NCI-H446 (cell line): ENCODE data around the gene ZZZ3.
"Not testable (repeated sequence)": the region's sequence is repeated elsewhere in the genome, so short reads cannot be mapped to it uniquely, and the experiment has no call there.

Source experiments
- DNase-seq, 2 experiments: peaks; one replicate each; lab custom pipeline; 2025; lab: John Stamatoyannopoulos, UW

Gene ZZZ3

GRCh38 chr1:77682460-77683159 is at the start of gene ZZZ3:
TSS of gene ZZZ3 (minus strand) at chr1:77682658. CDS start at chr1:77633354, 49,304 bp downstream.
- peak; percentile 98 to 99 for DNase-seq

GRCh38 chr1:77732090-77732489 is 49.6 kb upstream of the ZZZ3 start:
- no peak for DNase-seq

DNA sequence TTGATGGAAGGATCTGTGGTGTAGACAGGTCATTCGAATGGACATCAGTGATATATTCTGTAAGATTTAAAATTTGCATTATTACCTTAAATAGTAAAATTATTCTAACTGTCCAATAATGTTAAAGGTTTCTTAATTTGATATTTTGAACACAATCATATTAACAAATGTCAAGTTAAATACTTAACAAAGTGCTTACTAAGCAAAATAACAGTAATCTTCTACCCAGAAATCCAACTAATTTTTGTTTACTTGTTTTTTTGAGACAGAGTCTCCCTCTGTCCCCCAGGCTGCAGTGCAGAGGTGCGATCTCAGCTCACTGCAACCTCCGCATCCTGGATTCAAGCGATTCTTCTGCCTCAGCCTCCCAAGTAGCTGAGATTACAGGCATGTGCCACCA is 43.2 kb upstream of the ZZZ3 start:
- no peak for DNase-seq

DNA sequence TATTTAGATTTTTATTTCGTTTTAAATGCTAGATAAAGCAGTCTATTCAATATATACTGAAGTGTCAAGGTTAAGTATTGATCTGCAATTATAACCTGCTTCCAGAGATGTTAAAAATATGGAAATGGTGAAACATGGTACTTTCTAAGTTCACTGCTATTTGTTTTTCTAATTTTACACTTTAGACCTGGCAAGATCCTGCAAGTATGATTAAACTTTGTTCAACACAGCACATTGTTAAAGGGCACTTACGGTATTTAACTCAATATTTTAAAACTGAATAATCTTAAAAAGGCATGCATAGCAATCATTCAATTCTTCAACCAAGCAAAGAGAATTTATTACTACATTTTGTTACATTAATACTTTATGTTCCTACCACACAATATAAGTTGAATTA is 35.7 kb upstream of the ZZZ3 start:
- DNase-seq, result no peak

- DNase-seq, result no peak
Observed at GRCh38 chr1:77716065-77716464, 33.6 kb upstream of the ZZZ3 start.

GRCh38 chr1:77709727-77710126 is 27.3 kb upstream of the ZZZ3 start:
- DNase-seq, result no peak

GRCh38 chr1:77706321-77706720 is 23.9 kb upstream of the ZZZ3 start:
- no peak for DNase-seq

DNA sequence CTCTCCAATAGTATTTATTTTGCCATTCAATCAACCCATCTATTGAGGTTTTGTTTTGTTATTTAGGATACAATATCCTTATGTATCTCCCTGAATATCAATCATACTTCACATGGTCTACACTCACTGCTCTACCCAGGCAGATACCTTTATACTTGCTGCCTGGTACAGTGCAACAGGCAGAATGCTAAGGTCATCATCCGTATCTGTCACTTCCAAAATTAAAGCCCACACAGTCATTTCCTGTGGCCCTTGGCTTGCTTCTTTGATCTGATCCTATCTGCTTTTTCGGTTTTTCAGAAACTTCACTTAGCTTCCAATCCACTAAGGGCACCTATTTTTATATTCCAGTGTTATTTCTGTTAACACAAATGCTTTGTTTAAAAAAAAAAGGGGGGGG is 22.3 kb upstream of the ZZZ3 start:
- no peak for DNase-seq

GRCh38 chr1:77699673-77700072 is 17.2 kb upstream of the ZZZ3 start:
- DNase-seq, result not testable (repeated sequence)

- no peak for DNase-seq
Observed at GRCh38 chr1:77697441-77697840, 15.0 kb upstream of the ZZZ3 start.

DNA sequence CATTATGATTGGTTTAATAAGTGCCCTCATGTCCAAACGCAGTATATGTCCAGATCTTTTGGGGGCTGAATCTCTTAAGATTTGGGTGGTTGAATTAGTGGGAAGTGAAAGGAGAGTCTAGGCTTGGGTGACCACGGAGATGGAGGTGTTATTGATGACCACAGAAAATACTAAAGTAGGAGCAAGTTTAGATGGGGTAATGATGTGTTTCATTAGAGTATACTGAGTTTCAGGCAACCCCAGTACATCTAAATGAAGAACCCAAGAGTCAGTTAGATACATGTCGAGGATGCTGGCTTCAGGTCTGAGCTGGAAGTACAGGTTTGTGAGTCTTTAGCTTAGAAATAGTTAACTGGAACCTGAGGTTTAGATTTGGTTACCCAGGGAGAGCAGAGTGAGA is 6.5 kb upstream of the ZZZ3 start:
- DNase-seq, result no peak

GRCh38 chr1:77687519-77687906 is 5.1 kb upstream of the ZZZ3 start:
- no peak for DNase-seq

DNA sequence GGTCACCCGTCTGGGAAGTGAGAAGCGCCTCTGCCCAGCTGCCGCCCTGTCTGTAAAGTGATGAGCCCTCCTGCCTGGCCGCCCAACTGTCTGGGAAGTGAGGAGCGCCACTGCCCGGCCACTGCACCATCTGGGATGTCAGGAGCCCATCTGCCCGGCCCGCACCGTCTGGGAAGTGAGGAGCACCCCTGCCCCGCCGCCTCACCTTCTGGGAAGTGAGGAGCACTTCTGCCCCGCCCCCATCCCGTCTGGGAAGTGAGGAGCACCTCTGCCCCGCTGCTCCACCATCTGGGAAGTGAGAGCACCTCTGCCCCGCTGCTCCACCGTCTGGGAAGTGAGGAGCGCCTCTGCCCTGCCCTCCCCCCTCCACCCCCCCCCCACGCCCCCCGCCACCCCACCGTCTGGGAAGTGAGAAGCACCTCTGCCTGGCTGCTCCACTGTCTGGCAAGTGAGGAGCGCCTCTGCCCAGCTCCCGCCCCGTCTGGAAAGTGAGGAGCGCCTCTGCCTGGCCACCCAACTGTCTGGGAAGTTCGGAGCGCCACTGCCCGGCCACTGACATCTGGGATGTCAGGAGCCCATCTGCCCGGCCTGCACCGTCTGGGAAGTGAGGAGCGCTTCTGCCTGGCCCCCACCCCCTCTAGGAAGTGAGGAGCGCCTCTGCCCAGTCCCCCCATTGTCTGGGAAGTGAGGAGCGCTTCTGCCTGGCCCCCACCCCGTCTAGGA is 4.5 kb upstream of the ZZZ3 start:
- DNase-seq, result no peak

DNA sequence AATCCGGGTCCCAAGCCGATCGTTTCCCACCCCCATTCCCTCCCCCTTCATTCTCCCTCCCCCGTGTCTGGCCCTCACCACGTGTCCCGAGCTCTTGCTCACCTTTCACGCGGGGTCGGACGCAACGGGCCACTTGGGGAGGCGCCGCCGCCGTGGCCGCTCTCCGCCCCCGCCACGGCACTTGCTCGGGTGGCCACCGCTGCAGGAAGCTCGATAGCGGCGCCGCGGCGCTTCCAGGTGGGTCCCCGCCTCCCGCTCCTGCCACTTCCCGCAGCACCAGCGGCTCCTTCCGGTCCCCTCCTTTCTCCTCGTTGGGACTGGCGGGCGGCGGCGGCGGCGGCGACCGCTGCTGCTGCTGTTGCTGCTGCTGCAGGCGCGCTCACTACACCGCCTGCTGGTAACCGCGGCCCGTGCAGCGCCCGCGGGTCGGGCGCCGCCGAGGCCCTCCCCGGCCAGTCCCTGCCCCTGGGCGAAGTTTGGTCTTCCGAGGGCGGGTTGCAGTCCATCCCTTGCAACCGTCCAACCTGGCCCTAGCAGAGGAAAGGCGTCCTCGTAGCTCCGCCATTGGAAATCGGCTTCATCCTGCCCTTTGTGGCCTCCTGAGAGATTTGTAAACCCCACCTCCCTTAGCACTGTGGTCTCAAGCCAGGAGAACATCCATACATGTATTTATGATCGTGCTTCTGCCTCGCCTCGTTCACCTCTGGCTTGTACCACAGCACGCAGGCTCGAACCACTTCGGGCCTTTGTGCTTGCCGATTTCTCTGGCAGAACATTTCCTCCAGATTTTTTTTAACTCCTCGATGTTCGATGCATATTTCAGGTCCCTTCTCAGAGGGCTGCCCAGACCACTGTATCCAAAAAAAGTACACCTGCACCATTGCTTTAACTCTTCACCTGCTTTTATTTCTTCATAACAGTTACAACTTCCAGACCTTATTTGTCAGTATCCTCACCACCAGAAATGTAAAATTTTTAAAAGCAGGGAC is 996 bp upstream of the ZZZ3 start:
- peak; percentile 82 to 96 for DNase-seq

DNA sequence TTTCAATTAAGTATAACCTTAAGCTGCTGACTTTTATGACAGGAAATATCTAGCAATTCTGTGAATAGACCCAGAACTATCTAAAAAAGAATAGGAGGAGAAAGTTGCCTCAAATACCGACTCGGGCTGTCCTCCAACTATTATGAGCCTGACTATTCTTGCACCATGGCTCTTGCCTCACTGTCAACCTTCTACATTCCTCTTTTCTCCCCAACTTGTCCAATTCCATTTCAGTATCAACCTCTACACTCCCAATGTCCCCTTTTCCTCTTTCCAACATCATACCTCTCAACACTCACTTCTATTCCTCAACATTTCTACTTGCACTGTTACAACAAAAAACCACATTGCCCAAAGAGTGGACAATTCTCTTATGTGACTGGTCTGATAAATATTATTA is 2.3 kb downstream of the ZZZ3 start:
- no peak for DNase-seq

DNA sequence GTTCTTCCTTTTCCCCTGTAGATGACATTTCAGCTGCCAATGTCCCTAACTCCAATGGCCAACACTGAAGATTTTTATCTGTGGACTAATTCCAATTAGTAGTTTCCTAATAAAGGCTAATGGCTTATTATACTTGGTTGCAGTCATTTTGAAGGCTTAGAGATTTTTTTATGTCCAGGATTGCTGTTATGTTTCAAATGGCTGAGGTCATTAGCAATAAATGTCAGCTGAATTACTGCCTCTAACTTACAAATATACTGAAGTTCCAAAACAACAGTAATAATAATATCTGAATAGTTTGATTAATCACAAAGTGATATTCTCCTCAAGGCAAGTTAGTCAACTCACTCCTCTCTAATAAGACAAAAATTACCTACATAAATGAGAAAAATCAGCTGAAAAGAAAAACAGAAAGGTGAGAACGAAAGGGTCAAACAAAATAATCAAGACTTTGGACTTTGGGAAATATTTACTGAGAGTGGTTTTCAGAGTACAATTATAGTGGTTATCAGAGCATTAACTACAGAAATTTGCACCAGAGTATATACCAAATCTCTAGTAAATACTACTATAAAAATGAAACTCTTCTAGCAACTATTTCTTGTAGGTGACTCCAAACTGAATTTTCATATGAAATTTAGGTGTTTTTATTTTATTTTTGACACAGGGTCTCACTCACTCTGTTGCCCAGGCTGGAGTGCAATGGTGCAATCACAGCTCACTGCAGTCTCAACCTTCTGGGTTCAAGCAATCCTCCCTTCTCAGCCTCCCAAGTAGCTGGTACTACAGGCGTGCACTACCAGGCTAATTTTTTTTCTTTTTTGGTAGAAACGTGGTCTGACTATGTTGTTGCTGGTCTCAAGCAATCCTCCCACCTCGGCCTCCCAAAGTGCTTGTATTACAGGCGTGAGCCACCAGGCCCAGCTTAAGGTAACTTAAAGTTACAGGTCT is 3.5 kb downstream of the ZZZ3 start:
- DNase-seq, result no peak

GRCh38 chr1:77674807-77675206 is 7.7 kb downstream of the ZZZ3 start:
- not testable (repeated sequence) for DNase-seq

DNA sequence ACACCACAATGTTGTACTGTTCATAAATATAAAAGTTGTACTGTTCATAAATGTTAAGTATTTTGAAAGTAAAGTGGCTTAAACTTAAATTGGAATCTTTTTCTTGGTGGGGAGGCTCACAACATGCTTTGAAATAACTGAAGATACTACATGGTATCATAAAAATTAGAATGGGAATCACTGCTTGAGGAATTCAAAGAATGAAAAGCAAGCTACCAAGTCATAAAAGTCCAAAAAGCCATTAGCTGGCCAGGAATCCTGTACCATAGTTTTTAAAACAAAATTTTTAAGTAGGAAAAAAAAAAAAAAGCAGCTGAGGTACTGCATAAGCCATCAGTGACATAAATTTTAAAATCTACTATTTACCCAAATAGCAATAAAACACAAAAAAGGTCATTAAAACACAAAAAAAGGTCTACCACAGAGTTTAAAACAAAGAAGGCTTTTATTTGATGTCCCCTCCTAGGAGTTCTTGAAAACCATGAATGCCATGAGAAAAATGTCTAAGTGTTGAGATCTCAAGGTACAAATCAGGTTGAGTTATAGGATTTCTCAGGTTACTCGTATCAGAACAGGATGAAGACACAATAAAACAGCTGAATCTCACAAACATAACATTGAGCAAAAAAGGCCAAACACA is 8.6 kb downstream of the ZZZ3 start:
- DNase-seq, result no peak

GRCh38 chr1:77673030-77673429 is 9.4 kb downstream of the ZZZ3 start:
- no peak for DNase-seq

DNA sequence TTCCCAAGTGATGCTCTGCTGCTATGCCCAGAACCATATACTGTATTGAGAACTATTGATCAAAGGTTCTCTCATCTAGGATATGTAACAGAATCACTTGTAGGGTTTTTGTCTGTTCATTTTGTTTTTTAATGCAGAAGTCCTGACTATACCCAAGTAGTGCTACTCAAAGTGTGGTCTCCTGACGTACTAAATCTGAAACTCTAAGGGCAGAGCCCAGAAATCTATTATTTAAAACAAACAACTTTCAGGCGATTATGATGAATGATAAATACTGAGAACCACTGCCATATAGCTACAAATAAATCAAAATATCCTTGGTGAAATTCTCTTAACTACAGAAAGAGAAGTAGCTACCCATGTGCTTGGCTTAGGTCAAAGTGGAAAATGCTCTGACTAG is 10.1 kb downstream of the ZZZ3 start:
- DNase-seq, result no peak

GRCh38 chr1:77671836-77672235 is 10.6 kb downstream of the ZZZ3 start:
- DNase-seq, result no peak
